HG02970 (cell line): ENCODE measurements around the gene SMC1A.

Experiments
- ATAC-seq: cut with Tn5 transposase; IDR thresholded peaks from one replicate; pipeline ENCODE4 v1.9.1; 2021; ENCODE audit warnings: mild to moderate bottlenecking, moderate library complexity, moderate number of reproducible peaks; ENCODE audit not compliant: unreplicated experiment, low FRiP score

The SMC1A gene

GRCh38 chrX:53356186-53356585 lies 66.3 kb downstream of the SMC1A start:
- no peak for ATAC-seq

- no peak for ATAC-seq
These were observed 67.8 kb downstream of the SMC1A start for GRCh38 chrX:53354669-53355068.

GRCh38 chrX:53347948-53348347 lies 74.5 kb downstream of the SMC1A start:
- no peak for ATAC-seq

- ATAC-seq = no peak
These were observed 81.4 kb downstream of the SMC1A start for GRCh38 chrX:53340852-53341645.

- no peak for ATAC-seq
These were observed 85.4 kb downstream of the SMC1A start for GRCh38 chrX:53337101-53337500.

GRCh38 chrX:53333853-53334252 lies 88.6 kb downstream of the SMC1A start:
- no peak for ATAC-seq

GRCh38 chrX:53332204-53332603 lies 90.2 kb downstream of the SMC1A start:
- ATAC-seq = no peak

- no peak for ATAC-seq
These were observed 92.1 kb downstream of the SMC1A start for GRCh38 chrX:53330331-53330730.

- no peak for ATAC-seq
These were observed 97.7 kb downstream of the SMC1A start for GRCh38 chrX:53324803-53325202.
